GM19468 (cell line): ENCODE results near the gene GLT1D1.
A peak's percentile ranks its signal among the peaks of the same experiment; 100 is the strongest.
"Not testable (repeated sequence)": the region's sequence is repeated elsewhere in the genome, so short reads cannot be mapped to it uniquely, and the experiment has no call there.

Experiments used
- ATAC-seq: cut with Tn5 transposase; IDR thresholded peaks from one replicate; pipeline ENCODE4 v1.9.1; 2021; ENCODE audit warnings: mild to moderate bottlenecking, moderate library complexity, moderate number of reproducible peaks; ENCODE audit not compliant: unreplicated experiment; ENCODE audit errors: extremely low read depth

The GLT1D1 gene

GRCh38 chr12:128852885-128853599 is at the start of gene GLT1D1:
Gene GLT1D1 (plus strand): TSS chr12:128853478. CDS start chr12:128853582, 104 bp downstream.
- ATAC-seq: no peak

- no peak for ATAC-seq
These were observed 49.5 kb upstream of the GLT1D1 start for GRCh38 chr12:128803788-128804187.

DNA sequence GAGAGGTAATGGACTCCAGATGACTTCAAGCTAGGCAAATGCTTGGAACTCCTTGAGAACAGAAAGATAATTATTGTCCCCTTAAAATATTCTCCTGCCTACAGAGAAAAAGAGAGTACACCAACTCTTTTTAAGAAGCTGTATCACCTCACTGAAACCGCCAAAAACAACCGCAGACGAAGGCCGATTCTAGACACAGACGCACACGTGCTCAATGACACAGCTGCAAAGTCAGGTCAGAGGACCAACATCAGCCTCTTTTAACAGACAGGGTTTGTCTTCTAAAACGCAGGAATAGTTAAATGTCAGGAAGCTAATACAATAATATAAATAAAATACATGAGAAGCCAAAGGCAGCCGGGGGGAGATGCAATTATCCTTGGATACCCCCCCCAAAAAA is 48.5 kb upstream of the GLT1D1 start:
- no peak for ATAC-seq

DNA sequence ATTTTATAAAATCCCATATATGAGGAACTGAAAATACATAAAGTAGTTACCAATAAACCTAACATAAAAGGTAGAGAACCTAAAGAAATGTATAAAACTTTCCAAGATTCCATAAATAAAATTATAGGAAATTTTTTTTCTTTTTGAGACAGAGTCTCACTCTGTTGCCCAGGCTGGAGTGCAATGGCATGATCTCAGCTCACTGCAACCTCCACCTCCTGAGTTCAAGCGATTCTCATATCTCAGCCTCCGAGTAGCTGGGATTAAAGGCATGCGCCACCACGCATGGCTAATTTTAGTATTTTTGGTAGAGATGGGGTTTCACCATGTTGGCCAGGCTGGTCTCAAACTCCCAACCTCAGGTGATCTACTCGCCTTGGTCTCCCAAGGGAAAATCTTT is 47.9 kb upstream of the GLT1D1 start:
- ATAC-seq: not testable (repeated sequence)

DNA sequence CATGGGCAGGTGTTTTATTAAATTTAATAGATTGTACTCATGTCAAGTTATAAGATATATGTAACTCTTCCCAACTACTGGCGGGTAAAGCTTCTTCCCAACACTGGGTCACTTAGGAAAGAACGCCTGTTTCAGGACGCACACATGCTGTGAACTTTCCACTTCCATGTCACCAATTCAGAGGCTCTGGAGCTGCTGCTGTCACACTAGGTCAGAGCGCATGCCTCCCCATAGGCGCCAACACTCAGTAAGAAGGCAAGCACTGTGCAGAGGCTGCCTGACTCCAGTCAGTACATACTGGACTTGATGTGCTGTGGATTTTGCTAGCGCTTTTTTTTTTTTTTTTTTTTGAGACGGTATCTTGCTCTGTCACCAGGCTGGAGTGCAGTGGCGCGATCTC is 46.7 kb upstream of the GLT1D1 start:
- no peak for ATAC-seq

DNA sequence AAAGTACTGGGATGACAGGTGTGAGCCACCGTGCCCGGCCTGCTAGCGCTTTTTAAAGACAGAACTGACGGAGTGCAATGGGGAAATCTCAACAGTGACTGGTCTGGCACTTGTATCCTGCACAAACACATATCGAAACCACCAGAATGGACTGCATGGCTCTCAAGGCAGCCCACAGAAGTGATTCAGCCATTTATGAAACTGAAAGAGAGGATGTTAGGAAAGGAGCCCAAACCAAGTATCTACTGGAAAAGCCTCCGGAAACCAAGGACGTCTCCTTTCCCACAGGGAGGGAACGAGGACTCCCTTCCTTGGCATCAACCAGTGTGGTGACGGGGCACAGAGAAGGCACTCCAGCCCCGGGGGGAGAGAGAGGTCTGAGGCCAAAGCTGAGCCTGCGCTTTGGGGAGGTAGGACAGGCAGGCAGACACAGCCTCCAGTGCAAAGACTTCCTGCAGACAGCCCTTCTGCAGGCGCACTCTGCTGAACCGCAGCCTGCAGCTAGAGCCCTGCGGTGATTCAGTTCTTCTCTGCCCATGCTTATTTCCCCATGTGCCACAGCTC is 46.0 kb upstream of the GLT1D1 start:
- no peak for ATAC-seq

GRCh38 chr12:128808651-128809050 is 44.6 kb upstream of the GLT1D1 start:
- no peak for ATAC-seq

- ATAC-seq: peak; percentile 92
These were observed 42.8 kb upstream of the GLT1D1 start for GRCh38 chr12:128810182-128811127.

GRCh38 chr12:128811806-128812205 is 41.5 kb upstream of the GLT1D1 start:
- no peak for ATAC-seq

DNA sequence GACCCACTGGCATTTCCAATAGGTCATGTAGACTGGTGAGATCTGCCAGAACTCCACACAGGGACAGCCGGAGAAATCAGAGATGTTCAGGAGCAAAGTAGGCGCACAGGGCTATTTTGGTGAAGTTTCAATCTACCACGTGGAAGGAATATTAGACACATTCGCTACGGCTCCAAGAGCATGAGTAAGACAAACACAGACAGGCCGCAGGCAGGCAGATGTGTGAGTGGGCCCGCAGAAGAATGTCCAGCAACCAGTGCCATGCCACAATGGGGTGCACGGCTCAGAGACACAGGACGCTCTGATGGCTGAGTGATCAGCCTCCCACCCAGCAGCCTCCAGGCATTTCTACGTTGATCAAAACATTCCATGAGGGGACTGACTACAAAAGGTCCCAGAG is 39.9 kb upstream of the GLT1D1 start:
- ATAC-seq: no peak

GRCh38 chr12:128813883-128814282 is 39.4 kb upstream of the GLT1D1 start:
- ATAC-seq: no peak

GRCh38 chr12:128814411-128815261 is 38.6 kb upstream of the GLT1D1 start:
- ATAC-seq: no peak

DNA sequence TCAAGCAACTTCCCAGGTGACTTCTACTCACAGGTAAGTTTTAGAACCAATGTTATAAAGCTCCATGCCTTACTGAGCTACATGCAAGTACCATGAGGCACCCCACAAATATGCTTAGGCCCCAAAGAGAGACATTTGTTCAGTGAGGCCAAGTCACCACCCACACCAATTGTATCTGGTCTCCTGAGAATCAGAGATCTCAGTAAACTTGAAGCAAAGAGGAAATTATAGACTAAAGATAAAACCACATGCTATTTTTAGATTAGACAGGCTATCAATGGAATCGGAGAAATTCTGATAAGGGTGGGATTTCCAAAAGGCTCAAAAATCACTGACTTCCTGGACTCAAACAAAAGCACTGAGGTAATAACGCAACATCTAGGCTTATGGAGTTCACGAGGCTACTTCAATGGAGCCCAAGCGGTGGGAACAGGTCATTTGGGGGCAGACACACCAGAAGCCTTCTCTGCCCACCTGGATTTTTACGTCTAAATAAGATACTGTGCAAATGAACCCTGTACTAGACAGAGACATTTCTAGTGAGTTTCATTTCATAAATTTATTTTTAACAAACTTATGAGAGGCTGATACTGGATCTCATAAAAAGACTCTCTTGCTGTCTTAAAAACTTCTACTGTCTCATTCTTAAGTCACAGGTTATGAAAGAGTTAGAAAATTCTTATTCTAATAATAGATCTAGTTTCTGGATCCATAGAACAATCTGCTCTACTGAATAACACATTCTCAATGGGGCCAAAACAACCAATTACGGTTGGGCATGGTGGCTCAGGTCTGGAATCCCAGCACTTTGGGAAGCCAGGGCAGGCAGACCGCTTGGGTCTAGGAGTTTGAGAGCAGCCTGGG is 37.3 kb upstream of the GLT1D1 start:
- no peak for ATAC-seq

- no peak for ATAC-seq
These were observed 36.7 kb upstream of the GLT1D1 start for GRCh38 chr12:128816643-128816920.

- ATAC-seq: peak; percentile 24
These were observed 35.9 kb upstream of the GLT1D1 start for GRCh38 chr12:128817111-128818015.

- no peak for ATAC-seq
These were observed 34.9 kb upstream of the GLT1D1 start for GRCh38 chr12:128818065-128819022.
